K562 (cell line): ENCODE results near the gene CIART. TPM values are rescaled to one million over a fixed set of nuclear protein-coding genes. Genes with fewer than 3 reads are reported as not detected.

Source experiments
- CSDE1 ChIP-seq, 2 experiments: fragments of 450-650 bp; IDR thresholded peaks; 2 replicates each; pipeline ENCODE4 v1.6.1; 2016; ENCODE audit warnings: mild to moderate bottlenecking in 1 of 2
- MAFF ChIP-seq: IDR thresholded peaks from 2 replicates; pipeline ENCODE4 v1.6.1; 2012; ENCODE audit warnings: low read length, improper control_type of control experiment
- MBD2 ChIP-seq: sonication (generic); IDR thresholded peaks from 2 replicates; pipeline ENCODE4 v1.6.1; 2016; ENCODE audit warnings: low read depth, borderline replicate concordance
- NBN ChIP-seq: fragments of 450-650 bp; IDR thresholded peaks from 2 replicates; pipeline ENCODE4 v1.6.1; 2016; ENCODE audit warnings: low read depth, mild to moderate bottlenecking
- WHSC1 ChIP-seq: IDR thresholded peaks from one replicate; pipeline ENCODE4 v1.6.1; 2012; ENCODE audit warnings: low read length, control low read depth, inconsistent platforms
- XRCC3 ChIP-seq: fragments of 450-650 bp; IDR thresholded peaks from 2 replicates; pipeline ENCODE4 v1.6.1; 2017; ENCODE audit warnings: mild to moderate bottlenecking, moderate library complexity
- ZNF395 ChIP-seq: fragments of 200-800 bp; sonication (Bioruptor generic); IDR thresholded peaks from 2 replicates; pipeline ENCODE4 v1.6.1; 2017; ENCODE audit warnings: missing genetic modification characterization, missing compliant biosample characterization
- ZNF431 ChIP-seq: sonication (generic); formaldehyde crosslinking; IDR thresholded peaks from 2 replicates; pipeline ENCODE4 v1.8.0; 2022; ENCODE audit warnings: mild to moderate bottlenecking, missing genetic modification reagents
- ZNF449 ChIP-seq: fragments of 250-450 bp; sonication (Bioruptor Pico); IDR thresholded peaks from 2 replicates; pipeline ENCODE4 v1.8.0; 2022; ENCODE audit warnings: moderate library complexity, mild to moderate bottlenecking, inconsistent platforms
- polyA plus RNA-seq, 8 experiments: library from polyadenylated mRNA; depleted of rRNA in 4 of 8; stranded (reverse) in 5 of 8; unstranded in 3 of 8; fragments of >200 nt; fragmentation: Nextera tagmentation in 2 of 8; fragmentation: Illumina TruSeq in 1 of 8; extraction: Ambion mirVana in 2 of 8; extraction: Trizol in 1 of 8; gene quantifications; 2 replicates each; pipeline versions ENCODE4 v1.2.1 to v1.2.3, GENCODE V29; 2011 to 2014; ENCODE audit warnings: inconsistent platforms in 1 of 8, missing spikeins in 1 of 8
- total RNA-seq, 7 experiments: library from RNA; depleted of rRNA in 6 of 7; stranded (reverse); fragments of >200 nt in 6 of 7; fragmentation: Illumina TruSeq in 2 of 7; extraction: Trizol in 2 of 7; gene quantifications; 2 replicates each; pipeline versions ENCODE4 v1.2.1 to v1.2.3, GENCODE V29; 2011 to 2021; ENCODE audit warnings: low replicate concordance in 1 of 7
- TF ChIP-seq, protein P1 (sequence below): fragments of 450-650 bp; IDR thresholded peaks from 2 replicates; pipeline ENCODE4 v1.6.1; 2016; ENCODE audit warnings: borderline replicate concordance
- TF ChIP-seq, protein P2 (sequence below), 2 experiments: fragments of 450-650 bp in 1 of 2; sonication (generic) in 1 of 2; formaldehyde crosslinking; conservative IDR thresholded peaks; 2 replicates each; pipeline versions ENCODE4 v1.4.0 to v1.8.1; 2020 to 2022; ENCODE audit warnings: mild to moderate bottlenecking in 1 of 2, missing genetic modification reagents in 1 of 2
- TF ChIP-seq, protein P3 (sequence below): IDR thresholded peaks from 3 replicates; pipeline ENCODE4 v1.6.1; 2011; ENCODE audit warnings: borderline replicate concordance, mild to moderate bottlenecking; ENCODE audit not compliant: insufficient read length, insufficient read depth
- TF ChIP-seq, protein P4 (sequence below), 2 experiments: fragments of 450-650 bp in 1 of 2; IDR thresholded peaks; 2 replicates each; pipeline ENCODE4 v1.6.1; 2011 to 2017; ENCODE audit warnings: low read depth in 2 of 2, antibody characterized with exemption in 1 of 2, borderline replicate concordance in 1 of 2, low read length in 1 of 2, mild to moderate bottlenecking in 1 of 2, mixed read lengths in 1 of 2; ENCODE audit not compliant: control insufficient read depth in 1 of 2
- TF ChIP-seq, protein P5 (sequence below): sonication (generic); formaldehyde crosslinking; IDR thresholded peaks from 2 replicates; pipeline ENCODE4 v1.8.0; 2022; ENCODE audit warnings: missing genetic modification reagents, mild to moderate bottlenecking, moderate library complexity, borderline replicate concordance

The CIART gene
- total and polyA plus RNA-seq, 9 of the 15 experiments (the other 6 are each of a cell fraction or from before 2014, with no cell fraction given): 0.07 to 0.35 (median 0.19) TPM; not detected in 2

GRCh38 chr1:150234566-150235293 is 47.6 kb upstream of the CIART start (continued):
- TF ChIP-seq ZNF395 (CRISPR knock-in tag) (peak; percentile 70), MBD2 (peak; percentile 25; the same call in 1 of the 2 replicates), ZNF431 (no peak), ZNF449 (no peak), WHSC1 (no peak), NBN (peak; percentile 65; the same call in 1 of the 2 replicates), MAFF (no peak), CSDE1 (IDR thresholded peaks at IDR 0.05) (no peak), XRCC3 (no peak)
- TF ChIP-seq, protein P1, sequence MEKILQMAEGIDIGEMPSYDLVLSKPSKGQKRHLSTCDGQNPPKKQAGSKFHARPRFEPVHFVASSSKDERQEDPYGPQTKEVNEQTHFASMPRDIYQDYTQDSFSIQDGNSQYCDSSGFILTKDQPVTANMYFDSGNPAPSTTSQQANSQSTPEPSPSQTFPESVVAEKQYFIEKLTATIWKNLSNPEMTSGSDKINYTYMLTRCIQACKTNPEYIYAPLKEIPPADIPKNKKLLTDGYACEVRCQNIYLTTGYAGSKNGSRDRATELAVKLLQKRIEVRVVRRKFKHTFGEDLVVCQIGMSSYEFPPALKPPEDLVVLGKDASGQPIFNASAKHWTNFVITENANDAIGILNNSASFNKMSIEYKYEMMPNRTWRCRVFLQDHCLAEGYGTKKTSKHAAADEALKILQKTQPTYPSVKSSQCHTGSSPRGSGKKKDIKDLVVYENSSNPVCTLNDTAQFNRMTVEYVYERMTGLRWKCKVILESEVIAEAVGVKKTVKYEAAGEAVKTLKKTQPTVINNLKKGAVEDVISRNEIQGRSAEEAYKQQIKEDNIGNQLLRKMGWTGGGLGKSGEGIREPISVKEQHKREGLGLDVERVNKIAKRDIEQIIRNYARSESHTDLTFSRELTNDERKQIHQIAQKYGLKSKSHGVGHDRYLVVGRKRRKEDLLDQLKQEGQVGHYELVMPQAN: peak; percentile 83
- TF ChIP-seq, protein P2, sequence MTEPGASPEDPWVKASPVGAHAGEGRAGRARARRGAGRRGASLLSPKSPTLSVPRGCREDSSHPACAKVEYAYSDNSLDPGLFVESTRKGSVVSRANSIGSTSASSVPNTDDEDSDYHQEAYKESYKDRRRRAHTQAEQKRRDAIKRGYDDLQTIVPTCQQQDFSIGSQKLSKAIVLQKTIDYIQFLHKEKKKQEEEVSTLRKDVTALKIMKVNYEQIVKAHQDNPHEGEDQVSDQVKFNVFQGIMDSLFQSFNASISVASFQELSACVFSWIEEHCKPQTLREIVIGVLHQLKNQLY (CRISPR knock-in tag; conservative IDR thresholded peaks at IDR 0.05): no peak
- TF ChIP-seq, protein P3, sequence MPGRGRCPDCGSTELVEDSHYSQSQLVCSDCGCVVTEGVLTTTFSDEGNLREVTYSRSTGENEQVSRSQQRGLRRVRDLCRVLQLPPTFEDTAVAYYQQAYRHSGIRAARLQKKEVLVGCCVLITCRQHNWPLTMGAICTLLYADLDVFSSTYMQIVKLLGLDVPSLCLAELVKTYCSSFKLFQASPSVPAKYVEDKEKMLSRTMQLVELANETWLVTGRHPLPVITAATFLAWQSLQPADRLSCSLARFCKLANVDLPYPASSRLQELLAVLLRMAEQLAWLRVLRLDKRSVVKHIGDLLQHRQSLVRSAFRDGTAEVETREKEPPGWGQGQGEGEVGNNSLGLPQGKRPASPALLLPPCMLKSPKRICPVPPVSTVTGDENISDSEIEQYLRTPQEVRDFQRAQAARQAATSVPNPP: no peak
- TF ChIP-seq, protein P4, sequence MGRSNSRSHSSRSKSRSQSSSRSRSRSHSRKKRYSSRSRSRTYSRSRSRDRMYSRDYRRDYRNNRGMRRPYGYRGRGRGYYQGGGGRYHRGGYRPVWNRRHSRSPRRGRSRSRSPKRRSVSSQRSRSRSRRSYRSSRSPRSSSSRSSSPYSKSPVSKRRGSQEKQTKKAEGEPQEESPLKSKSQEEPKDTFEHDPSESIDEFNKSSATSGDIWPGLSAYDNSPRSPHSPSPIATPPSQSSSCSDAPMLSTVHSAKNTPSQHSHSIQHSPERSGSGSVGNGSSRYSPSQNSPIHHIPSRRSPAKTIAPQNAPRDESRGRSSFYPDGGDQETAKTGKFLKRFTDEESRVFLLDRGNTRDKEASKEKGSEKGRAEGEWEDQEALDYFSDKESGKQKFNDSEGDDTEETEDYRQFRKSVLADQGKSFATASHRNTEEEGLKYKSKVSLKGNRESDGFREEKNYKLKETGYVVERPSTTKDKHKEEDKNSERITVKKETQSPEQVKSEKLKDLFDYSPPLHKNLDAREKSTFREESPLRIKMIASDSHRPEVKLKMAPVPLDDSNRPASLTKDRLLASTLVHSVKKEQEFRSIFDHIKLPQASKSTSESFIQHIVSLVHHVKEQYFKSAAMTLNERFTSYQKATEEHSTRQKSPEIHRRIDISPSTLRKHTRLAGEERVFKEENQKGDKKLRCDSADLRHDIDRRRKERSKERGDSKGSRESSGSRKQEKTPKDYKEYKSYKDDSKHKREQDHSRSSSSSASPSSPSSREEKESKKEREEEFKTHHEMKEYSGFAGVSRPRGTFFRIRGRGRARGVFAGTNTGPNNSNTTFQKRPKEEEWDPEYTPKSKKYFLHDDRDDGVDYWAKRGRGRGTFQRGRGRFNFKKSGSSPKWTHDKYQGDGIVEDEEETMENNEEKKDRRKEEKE (IDR thresholded peaks at IDR 0.05; ENCODE audit: borderline replicate concordance in 1 of 2, control insufficient read depth in 1 of 2, low read depth in 2 of 2, low read length in 1 of 2): no peak
- TF ChIP-seq, protein P5, sequence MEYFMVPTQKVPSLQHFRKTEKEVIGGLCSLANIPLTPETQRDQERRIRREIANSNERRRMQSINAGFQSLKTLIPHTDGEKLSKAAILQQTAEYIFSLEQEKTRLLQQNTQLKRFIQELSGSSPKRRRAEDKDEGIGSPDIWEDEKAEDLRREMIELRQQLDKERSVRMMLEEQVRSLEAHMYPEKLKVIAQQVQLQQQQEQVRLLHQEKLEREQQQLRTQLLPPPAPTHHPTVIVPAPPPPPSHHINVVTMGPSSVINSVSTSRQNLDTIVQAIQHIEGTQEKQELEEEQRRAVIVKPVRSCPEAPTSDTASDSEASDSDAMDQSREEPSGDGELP (CRISPR knock-in tag): peak; percentile 78; the same call in 1 of the 2 replicates
